ENCODE measurements around the gene REXO1.

REXO1 gene

DNA sequence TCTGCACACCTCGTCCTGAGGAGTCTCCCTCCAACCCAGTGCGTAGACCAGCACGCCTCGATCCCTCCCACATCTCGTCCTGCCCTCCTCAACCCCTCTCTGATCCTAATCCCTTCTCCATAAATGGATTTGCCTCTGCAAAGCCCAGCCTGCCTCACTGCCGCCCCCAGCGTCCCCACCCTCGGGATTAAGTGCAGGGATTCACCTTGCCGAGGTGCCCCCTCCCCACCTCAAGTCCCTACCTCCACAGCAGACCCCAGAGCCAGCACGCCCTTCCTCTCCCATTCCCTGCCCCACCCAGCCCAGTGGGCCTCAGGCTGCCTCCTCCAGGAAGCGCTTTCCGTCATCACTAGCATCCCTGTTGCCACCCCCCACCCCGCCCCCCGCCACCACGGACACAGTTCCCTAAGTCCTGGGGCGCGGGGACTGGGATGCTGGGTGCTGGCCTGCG lies 11.1 kb upstream of the REXO1 start:
- DNase-seq = no peak

DNA sequence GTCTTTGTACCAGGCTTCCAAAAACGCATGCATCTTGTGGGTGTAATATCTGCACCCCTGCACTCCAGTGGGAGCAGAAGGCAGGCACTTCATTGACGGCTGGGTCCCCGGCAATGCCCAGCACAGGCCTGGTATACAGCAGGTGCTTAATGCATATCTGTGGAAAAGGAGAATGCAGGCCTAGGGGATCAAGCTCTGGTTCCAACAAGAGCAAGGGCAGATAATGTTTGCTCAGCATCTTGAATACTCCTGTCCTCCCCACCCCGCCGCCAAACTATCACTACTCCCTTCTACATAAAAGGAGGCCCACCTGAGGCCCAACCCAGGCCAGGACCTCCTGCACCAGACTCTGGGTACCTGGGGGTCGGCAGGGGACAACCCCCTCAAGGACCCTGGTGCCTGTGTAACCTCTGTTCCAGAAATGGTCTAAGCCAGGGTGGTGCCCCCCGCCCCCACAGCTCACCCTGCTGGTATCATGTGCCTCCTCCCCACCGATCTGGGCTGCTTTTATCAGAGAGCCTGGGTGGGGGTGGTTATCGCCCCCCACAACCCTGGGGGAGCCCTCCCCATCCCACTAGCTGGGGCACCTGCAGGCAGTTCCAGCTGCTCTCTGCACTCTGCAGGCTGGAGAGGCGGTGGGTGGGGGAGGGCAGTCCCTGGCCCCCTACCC lies 10.3 kb upstream of the REXO1 start:
- DNase-seq = no peak

DNA sequence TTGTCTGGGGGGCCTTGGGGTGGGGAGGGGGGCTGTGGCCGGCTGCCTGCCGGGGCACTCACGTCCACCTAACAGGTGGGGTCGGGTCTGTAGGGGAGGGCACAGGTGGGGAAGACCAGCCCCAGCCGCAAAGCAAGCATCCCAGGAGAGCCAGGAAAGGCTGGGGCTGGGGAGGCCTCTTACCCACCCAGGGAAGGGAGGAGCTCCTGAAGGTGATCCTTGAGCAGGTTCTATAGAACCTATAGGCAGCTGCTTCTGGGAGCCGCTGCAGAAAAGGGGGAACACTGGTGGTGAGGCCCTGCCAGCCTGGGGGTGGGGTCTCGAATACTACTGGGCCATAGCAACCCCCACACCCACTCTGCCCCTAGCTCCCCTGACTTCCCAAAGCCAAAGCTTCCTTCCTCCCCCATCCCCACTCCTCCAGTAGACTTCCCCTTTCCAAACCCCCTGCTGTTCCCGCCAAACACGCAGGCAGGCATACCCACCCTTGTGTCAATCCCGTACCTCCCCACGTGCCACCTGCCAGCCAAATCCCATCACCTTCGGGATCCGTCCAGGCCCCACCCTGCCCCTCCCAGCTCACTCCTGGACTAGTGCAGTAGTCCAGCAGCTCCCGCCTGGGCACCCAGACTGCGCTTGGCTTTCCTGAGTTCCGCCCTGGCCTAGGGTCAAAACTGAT lies 9.5 kb upstream of the REXO1 start:
- no peak for DNase-seq

DNA sequence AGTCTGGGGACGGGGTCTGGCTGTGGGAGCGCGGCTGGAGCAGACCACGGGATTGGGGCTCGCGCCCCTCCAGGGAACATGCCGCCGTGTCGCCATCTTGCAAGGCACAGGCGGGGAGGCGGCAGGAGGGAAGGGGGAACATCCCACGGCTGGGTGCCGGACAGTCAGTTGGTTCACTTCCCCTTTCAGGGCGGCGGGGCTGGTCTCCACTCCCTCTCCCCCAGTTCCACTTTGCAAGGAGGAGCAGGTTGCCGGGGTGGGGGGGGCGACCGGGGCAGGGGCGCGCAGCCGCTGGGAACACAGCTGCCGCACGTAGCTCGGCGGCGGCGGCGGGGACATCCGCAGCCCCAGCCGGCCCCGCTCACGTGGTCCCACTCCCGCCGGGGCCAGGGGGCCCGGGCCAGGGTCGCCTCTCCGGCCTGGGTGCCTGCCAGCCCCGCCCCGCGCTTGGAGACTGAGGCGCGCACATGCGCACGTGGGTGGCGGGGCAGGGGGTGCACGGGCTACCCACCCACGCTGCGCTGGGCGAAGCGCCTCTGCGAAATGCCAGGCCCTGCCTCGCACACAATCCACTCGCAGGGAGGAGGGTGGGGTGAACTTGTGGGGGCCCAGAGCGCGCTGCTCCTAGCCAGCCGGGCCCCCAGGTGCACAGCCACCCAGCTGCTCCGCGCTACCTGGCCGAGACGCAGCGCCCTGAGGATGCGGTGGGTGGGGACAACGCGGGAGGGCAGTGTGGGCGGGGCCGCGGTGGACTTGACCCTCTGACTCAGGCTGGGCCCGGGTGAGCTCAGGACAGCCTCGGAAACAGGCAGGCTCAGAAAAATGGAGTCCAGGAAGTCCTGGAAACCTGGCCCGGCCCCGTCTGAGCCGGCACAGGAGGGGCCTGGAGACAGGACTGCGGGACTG lies 8.7 kb upstream of the REXO1 start:
- no peak for DNase-seq

DNA sequence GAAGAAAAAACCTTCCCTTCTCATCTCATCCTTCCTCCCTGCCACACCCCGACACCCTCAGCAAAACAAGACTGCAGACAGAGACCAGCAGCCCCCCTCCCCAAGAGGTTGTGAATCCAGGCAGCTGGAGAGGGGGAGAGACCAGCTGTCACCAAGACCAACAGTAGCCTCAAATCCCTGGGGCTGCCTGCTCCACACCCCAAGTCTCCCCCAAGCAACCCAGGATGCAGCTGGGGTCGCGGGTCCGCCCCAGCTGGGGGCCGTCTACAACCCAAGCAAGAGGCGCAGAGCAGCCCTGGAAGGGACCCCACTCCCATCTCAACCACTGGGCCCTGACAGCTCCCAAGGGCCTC lies 8.0 kb upstream of the REXO1 start:
- no peak for DNase-seq

DNA sequence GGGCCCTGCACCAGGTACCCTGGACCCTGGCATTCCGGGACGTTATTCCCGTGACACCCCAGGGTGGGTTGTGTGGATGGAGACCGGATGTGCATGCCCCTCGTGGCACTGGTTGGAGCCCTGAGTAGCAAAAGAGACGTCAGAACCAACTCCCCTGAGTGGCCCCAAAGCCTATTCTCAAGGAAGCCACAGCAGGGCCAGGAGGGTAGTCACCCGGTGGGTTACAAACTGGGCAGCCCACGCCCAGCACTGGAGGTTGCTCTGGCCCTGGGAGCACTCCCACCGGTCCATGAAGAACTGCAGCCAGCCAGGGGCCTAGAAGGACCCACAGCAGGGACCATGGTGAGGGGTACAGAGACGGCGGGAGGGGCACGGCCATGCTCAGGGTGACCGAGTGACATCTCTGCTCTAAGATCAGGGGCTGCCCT lies 7.6 kb upstream of the REXO1 start:
- no peak for DNase-seq

DNA sequence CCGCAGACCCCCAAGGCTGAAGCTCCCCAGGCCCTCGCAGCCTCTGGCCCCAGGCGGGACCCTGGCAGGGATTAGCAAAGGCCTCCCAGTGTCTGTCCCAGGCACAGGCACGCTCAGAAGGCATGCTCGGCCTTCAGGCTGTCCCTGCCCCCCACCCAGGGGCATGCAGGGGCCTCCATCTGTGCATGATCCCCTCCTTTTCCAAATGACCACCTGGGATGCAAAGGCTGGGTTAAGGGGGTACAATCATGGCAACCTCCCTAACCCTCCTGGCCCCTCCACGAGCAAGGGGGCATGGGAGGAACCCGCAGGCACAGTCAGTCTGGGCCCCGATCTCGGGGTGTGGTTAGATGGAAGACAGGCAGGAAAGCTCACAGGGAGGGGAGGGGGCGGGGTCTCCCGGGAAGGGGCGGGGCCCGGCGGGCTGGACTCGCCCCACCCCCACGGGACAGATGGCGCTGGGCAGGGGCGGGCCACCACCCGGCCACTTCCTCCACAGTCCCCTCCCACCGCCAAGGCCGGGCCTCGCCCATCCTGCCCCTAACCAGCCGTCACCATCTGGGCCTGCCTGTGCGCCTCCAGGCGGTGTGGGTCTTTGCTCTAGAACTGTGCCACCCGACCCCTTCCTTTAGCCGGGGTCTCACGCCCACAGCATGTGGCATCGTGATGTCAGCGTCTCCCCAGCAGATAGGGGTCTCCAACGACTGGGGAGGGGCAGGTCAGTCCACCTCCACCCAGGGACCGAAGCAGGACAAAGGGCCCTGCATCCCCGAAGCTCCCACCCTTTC lies 7.0 kb upstream of the REXO1 start:
- DNase-seq = peak; percentile 74

DNA sequence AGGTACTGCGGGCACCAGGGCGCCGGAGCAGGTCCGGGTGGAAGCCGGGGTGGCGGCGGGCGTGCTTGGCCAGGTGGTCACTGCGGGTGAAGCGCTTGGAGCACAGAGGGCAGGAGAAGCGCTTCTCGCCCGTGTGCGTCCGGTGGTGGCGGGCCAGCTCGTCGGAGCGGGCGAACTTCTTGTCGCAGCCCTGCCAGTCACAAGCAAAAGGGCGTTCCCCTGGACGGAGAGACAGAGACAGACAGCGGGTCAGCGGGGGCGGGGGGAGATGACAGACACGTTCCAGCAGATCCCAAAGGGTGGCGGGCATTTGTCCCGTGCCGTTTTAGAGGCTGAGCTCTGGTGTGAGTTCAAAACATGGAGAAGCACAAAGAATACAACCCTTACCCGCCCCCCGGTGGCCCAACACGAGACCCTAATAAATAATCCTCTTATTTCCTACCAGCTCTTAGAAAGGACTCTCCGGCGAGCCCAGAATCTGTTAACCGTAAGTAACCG lies 6.3 kb upstream of the REXO1 start:
- DNase-seq = no peak

DNA sequence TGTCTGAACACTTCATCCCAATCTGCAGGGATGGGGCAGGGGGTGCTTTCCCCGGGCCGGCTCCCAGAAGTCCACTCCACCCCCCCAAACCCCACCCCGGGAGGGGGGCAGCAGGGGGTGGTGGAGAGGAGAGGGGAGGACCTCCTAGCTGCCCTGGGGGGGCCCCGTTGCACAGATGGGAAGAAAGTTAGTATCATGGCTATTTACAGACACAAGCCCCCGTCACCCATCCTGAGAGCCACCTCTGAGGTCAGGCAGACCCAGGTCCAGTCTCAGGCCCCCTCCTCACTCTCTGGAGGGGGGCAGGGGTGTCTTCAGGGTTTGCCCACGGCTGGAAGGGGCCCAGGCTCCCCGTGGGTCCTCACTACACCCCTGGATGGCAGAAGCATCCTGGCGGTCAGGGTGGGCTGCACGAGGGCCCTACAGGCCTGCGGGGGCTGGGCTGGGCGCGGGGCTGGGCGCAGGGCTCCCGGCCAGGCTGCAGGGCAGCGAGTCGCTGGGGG lies 5.8 kb upstream of the REXO1 start:
- DNase-seq = no peak

DNA sequence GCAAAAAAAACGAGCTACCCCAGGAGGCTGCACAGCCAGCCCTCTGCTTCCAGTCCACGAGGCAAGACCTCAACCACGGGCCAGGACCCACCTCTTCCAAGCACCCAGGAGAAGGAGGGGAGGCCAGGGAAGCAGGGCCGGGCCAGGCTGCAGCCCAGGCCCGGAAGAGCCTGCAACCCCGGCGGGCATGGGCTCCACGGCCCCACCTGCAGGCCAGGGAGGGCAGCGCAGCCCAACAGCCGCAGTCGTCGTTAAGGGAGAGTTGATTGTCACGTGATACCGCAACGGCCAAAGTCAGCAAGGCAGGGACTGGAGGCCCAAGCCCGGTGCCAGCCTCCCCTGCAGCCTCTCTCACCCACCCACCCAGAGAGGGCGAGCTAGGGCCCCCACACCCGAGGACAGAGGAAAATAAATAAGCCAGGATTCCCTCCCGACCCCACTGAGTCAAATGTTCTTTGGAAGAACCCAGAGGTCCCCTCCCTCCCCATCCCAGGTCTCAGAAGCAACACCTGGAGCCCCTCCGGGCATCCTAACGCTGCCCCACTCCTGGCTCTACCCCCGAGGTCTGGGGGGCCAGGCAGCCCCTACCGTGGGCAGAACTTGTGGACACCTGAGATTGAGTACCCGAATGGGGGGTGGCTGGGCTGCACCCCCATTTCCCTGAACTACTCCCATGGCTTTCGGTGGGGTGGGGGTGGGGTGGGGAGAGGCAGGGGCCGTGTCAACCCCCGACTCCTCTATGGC lies 5.2 kb upstream of the REXO1 start:
- no peak for DNase-seq

DNA sequence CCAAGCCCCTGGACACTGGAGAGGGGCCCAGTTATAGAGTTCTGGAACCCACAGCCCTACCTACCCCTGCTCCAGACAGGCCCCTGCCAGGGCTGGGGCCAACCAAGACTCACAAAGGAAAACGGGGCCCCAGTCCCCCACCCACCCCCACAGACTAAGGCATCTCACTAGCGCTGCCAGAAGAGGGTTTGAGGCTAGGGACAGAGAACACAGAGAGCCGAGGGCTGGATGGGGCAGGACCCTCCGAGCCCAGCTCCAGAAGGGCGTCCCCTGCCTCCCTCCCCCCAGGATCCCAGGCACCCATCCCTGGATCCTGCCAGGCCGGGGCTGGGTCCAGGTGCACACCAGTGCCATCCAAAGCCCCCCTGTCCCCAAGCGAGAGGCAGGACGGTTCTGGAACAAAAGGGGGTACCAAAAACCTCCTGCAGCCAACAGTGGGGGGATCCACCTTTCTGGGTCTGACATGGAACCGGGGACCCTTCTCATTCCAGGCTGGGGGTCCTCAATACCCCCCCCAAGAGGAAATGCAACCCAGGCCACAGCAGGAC lies 4.4 kb upstream of the REXO1 start:
- DNase-seq = no peak

DNA sequence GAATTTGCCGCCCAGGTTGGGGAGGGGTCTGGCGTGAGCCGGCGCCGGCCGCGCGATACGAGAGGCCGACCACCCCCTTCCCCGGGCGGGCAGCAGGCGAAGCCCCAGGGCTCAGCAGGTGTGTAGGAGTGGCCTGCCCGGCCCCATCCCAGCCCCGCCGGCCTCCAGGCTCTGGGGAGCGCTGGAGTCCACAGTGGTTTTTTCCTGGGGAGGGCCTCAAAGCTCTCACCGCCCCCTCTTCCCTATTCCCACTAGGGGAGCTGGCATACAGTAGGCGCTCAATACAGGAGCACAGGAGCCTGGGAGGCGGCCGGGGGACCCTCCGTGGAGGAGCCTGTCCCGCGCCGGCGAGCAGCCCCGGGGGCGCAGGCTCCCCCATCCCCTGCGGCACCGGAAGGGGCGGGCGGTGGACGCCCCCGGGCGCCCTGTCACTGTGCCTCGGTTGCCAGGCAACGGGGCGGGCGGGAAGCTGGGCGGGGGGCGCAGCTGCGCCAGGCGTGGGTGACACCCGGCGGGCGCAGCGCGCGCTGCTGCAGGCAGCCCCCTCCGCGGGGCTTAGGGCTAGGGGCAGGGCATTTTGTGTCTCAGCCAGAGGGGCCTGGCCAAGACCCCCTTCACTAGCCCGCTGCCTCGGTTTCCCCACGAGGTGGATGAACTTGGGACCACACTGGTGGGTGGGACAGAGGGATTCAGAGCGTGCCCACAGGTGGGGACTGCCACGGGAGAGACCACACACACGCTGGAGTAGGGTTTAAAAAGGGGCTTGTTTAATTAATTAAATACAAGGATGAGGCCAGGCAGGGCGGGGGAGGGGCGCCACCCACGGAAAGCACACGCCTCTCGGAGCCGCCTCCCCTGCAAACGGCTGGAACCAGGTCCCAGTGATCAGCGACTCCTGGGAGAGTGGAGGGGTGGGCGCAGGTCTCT lies 3.6 kb upstream of the REXO1 start:
- DNase-seq = no peak

DNA sequence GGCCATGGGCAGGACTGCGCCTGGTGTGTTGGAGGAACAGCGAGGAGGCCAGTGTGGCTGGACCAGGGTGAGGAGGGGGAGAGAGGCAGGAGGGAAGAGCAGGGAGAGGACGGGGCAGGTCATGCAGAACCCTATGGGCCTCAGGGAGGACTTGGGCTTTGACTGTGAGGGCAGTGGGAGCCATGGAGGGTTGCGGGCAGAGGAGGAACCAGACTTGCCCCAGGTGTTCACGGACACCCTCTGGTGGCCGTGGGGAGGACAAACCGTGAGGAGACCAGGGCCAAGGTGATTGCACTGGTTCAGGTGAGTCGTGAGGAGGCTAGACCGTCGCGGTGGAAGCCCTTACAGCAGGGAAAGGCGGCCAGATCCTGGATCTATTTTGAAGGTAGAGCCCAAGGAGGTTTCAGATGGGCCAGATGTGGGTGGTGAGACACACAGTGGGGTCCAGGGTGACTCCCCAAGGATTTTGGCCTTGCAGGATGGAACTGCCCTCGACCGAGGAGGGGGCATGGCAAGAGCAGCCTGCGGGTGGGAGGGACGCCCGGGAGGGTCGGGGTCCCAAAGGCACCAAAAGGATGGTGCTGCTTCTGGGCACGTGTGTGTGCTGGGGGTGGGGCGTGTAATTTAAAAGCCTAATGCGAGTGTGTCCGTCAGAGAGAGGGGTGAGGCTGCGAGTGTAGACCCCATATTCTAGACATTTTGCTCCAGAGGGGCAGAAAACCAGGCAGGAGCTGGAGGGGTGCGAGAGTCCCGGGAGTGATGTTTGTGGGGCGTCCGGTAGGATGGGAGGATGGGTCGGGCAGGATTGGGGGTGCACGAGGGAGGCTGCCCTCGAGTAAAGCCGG lies 2.7 kb upstream of the REXO1 start:
- no peak for DNase-seq

DNA sequence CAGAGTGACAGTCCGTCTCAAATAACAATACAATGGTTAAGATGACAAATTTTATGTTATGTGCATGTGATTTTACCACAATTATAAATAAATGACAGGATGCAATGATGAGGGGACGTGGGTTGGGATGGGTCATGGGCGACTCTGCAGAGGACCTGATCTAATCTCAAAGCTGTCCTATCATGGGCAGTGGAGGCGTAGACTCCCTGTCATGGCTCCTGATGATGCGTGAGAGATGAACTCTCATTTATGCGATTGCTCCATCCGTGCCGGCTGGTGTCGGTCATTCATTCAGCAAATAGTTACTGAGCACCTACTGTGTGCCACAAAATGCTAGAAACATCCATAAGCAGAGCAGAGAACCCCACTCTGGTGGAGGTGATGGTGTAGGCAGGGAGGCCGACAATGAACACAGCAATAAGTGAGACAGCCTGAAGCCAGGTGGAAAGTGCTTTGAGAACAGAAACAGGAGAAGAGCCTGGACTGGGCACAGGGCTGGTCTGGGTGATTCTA lies 1.7 kb upstream of the REXO1 start:
- DNase-seq = no peak

DNA sequence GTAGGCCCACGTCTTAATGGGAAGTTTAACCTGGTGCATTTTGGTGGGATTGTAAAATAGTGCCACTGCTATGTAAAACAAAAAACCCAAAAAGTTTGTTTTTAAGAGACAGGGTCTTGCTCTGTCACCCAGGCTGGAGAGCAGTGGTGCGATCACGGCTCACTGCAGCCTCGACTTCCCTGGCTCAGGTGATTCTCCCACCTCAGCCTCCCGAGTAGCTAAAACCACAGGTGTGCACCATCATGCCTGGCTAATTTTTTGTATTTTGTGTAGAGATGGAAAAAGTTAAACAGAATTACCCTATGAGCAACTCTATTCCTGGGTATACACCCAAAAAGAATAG lies 820 bp upstream of the REXO1 start:
- DNase-seq = no peak

DNA sequence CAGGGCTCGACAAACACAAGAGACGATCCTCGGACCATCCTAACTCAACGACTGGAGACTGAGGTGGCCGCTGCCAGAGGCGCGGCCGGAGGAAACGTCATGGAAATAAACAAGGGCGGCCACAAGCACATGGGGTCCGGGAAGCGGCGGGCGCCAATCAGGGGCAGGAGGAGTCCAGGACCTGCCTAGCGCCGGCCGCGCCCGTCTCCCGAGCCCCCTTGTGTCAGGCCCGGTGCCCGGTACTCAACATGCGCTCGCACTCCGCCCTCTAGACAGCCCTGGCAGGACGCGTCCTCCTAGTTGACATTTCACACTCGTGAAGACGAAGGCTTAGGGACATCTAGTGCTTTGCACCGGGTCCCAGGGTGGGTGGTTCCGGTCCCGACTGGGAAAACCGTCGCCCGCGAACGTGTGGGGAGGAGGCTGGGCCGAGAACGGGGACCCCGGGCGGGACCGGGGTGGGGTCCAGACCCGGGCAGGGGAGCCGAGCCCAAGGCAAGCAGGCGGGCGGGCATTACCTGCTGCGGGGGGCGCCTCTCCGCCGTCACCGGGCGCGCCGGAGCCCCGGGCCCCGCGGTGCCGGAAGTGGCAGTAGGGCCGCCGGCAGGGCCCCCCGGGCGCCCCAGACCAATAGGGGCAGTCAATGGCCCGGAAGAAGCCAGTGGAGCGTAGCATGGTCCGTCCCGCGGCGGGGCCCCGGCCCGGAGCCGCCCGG lies 442 bp downstream of the REXO1 start:
- no peak for DNase-seq

DNA sequence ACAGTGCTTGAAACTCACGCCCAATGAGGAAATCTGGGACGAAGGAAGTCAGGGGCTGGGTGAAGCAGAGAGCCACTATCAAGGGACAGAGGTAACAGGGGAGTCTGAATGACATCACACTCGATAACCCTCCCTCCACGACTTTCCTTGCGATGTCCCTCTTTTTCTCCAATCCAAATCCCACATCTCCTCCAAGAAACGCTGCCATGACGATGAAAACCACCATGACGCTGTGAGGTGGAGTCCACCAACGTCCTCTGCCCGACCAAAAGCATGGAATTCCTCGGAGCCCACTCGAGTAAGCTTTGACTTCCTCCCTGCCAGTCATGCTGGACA lies 967 bp downstream of the REXO1 start:
- DNase-seq = no peak

DNA sequence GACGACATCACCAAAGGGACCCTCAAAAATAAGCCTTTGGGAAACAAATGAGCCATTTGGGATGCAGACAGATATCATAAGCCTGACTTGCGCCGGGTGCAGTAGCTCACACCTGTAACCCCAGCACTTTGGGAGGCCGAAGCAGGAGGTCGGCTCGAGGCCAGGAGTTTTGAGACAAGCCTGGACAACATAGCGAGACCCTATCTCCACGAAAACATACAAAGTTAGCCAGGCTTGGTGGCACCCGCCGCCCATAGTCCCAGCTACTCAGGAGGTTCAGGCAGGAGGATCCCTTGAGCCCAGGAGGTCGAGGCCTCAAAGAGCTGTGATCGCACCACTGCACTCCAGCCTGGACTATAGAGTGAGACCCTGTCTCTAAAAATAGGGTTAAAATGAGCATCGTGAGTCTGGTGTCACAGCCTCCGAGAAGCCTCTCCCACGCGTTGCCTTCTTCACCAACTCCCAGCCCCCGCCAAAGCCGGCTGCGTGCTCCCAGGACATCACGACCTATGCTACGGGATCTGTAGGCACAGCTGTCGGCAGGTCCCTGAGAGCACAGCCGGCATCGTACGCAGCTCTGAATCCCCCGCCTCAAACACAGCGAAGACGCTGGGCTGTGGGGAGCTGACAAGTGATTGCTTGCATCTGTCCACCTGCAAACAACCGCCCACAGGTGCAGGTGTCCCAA lies 1.6 kb downstream of the REXO1 start:
- no peak for DNase-seq

Data from NCI-H524 treated with DMSO at 0.1 percent for 48 hours (cell line).